HT-29 (cell line): ENCODE data around the gene PNPLA5. TPM values are rescaled to one million over a fixed set of nuclear protein-coding genes. Genes with fewer than 3 reads are reported as not detected.

ENCODE experiments used
- DNase-seq: peaks from one replicate; pipeline ENCODE4 v3.0.0-alpha.2; 2015; ENCODE audit warnings: low spot score
- total RNA-seq: library from RNA; depleted of rRNA; stranded (reverse); fragments of >200 nt; shearing (Covaris generic); gene quantifications from 2 replicates; pipeline ENCODE4 v1.2.3, GENCODE V29; 2014

The PNPLA5 gene
- total RNA-seq, 1 experiment from 2014 or later = not detected

- DNase-seq = no peak
Observed at GRCh38 chr22:43854786-43855271, 37.0 kb downstream of the PNPLA5 start.

- DNase-seq = no peak
Observed at GRCh38 chr22:43854121-43854785, 37.6 kb downstream of the PNPLA5 start.

- DNase-seq = no peak
Observed at GRCh38 chr22:43853328-43853931, 38.4 kb downstream of the PNPLA5 start.

GRCh38 chr22:43852573-43853327 is 39.1 kb downstream of the PNPLA5 start:
- no peak for DNase-seq

- DNase-seq = no peak
Observed at GRCh38 chr22:43851979-43852307, 39.9 kb downstream of the PNPLA5 start.

- DNase-seq = no peak
Observed at GRCh38 chr22:43851058-43851978, 40.5 kb downstream of the PNPLA5 start.

GRCh38 chr22:43850529-43850928 is 41.3 kb downstream of the PNPLA5 start:
- DNase-seq = no peak

GRCh38 chr22:43849731-43850130 is 42.1 kb downstream of the PNPLA5 start:
- DNase-seq = no peak

GRCh38 chr22:43848366-43849171 is 43.2 kb downstream of the PNPLA5 start:
- peak; percentile 33 for DNase-seq

- DNase-seq = no peak
Observed at GRCh38 chr22:43847376-43848289, 44.2 kb downstream of the PNPLA5 start.

GRCh38 chr22:43846966-43847365 is 44.8 kb downstream of the PNPLA5 start:
- DNase-seq = no peak

- no peak for DNase-seq
Observed at GRCh38 chr22:43845981-43846380, 45.8 kb downstream of the PNPLA5 start.

GRCh38 chr22:43844560-43845545 is 47.0 kb downstream of the PNPLA5 start:
- DNase-seq = no peak

GRCh38 chr22:43843783-43844530 is 47.9 kb downstream of the PNPLA5 start:
- no peak for DNase-seq

GRCh38 chr22:43841742-43842141 is 50.1 kb downstream of the PNPLA5 start:
- no peak for DNase-seq

- DNase-seq = no peak
Observed at GRCh38 chr22:43840851-43841250, 51.0 kb downstream of the PNPLA5 start.

GRCh38 chr22:43840431-43840830 is 51.4 kb downstream of the PNPLA5 start:
- DNase-seq = no peak

- no peak for DNase-seq
Observed at GRCh38 chr22:43839781-43840180, 52.0 kb downstream of the PNPLA5 start.
